HepG2 (cell line): ENCODE measurements around the gene CFAP97D1. TPM values are rescaled to one million over a fixed set of nuclear protein-coding genes. Genes with fewer than 3 reads are reported as not detected.

ENCODE experiments used
- ATF1 ChIP-seq: IDR thresholded peaks from 2 replicates; pipeline ENCODE4 v1.6.1; 2016; ENCODE audit warnings: mild to moderate bottlenecking, control low read depth
- BRCA1 ChIP-seq: sonication (generic); formaldehyde crosslinking; IDR thresholded peaks from 2 replicates; pipeline ENCODE4 v1.4.0; 2020; ENCODE audit warnings: missing genetic modification reagents
- DNMT3B ChIP-seq: conservative IDR thresholded peaks from 2 replicates; pipeline ENCODE4 v1.6.1; 2016; ENCODE audit warnings: missing biosample characterization, control low read depth
- ETV6 ChIP-seq: sonication (generic); formaldehyde crosslinking; conservative IDR thresholded peaks from 2 replicates; pipeline ENCODE4 v1.4.0; 2020; ENCODE audit warnings: missing genetic modification reagents
- HES4 ChIP-seq: sonication (generic); formaldehyde crosslinking; IDR thresholded peaks from 2 replicates; pipeline ENCODE4 v1.9.0; 2021; ENCODE audit warnings: mild to moderate bottlenecking, missing genetic modification reagents, borderline replicate concordance
- JUND ChIP-seq: sonication (generic); formaldehyde crosslinking; IDR thresholded peaks from 2 replicates; pipeline ENCODE4 v1.8.0; 2022; ENCODE audit warnings: mild to moderate bottlenecking, missing genetic modification reagents
- NAIF1 ChIP-seq: sonication (generic); formaldehyde crosslinking; IDR thresholded peaks from 2 replicates; pipeline ENCODE4 v1.5.0; 2020; ENCODE audit warnings: mild to moderate bottlenecking, missing genetic modification reagents, borderline replicate concordance
- NBN ChIP-seq: fragments of 450-650 bp; conservative IDR thresholded peaks from 2 replicates; pipeline ENCODE4 v1.6.1; 2017
- NCOA5 ChIP-seq: sonication (generic); formaldehyde crosslinking; IDR thresholded peaks from 2 replicates; pipeline ENCODE4 v1.4.0; 2020; ENCODE audit warnings: missing genetic modification reagents
- NCOR1 ChIP-seq: fragments of 200-600 bp; sonication (generic); IDR thresholded peaks from 2 replicates; pipeline ENCODE4 v1.7.0; 2017; ENCODE audit warnings: antibody characterized with exemption, low read length, borderline replicate concordance
- NONO ChIP-seq, 2 experiments: fragments of 450-650 bp in 1 of 2; sonication (generic) in 1 of 2; formaldehyde crosslinking in 1 of 2; IDR thresholded peaks in 1 of 2; conservative IDR thresholded peaks in 1 of 2; 2 replicates each; pipeline versions ENCODE4 v1.6.1 to v1.8.0; 2017 to 2022; ENCODE audit warnings: mild to moderate bottlenecking in 1 of 2, missing genetic modification reagents in 1 of 2, moderate library complexity in 1 of 2
- NPAS2 ChIP-seq: sonication (generic); formaldehyde crosslinking; IDR thresholded peaks from 2 replicates; pipeline ENCODE4 v1.8.0; 2022; ENCODE audit warnings: mild to moderate bottlenecking, missing genetic modification reagents, borderline replicate concordance
- PLRG1 ChIP-seq: fragments of 450-650 bp; conservative IDR thresholded peaks from 2 replicates; pipeline ENCODE4 v1.6.1; 2016
- RBFOX2 ChIP-seq: fragments of 200-400 bp; formaldehyde crosslinking; IDR thresholded peaks from 2 replicates; pipeline ENCODE4 v1.6.1; 2017; ENCODE audit warnings: low read depth, mild to moderate bottlenecking, low read length
- RFXAP ChIP-seq: sonication (generic); formaldehyde crosslinking; IDR thresholded peaks from 2 replicates; pipeline ENCODE4 v1.4.0; 2020; ENCODE audit warnings: missing genetic modification reagents, borderline replicate concordance
- STAT6 ChIP-seq: sonication (generic); formaldehyde crosslinking; IDR thresholded peaks from 2 replicates; pipeline ENCODE4 v1.4.0; 2020; ENCODE audit warnings: missing genetic modification reagents, mild to moderate bottlenecking, borderline replicate concordance
- SUZ12 ChIP-seq: fragments of 150-350 bp; IDR thresholded peaks from 2 replicates; pipeline ENCODE4 v1.6.1; 2014; ENCODE audit warnings: low read depth, low read length
- TP53 ChIP-seq: sonication (generic); formaldehyde crosslinking; conservative IDR thresholded peaks from 2 replicates; pipeline ENCODE4 v1.4.0; 2020; ENCODE audit warnings: missing genetic modification reagents
- U2AF1 ChIP-seq: fragments of 200-400 bp; formaldehyde crosslinking; optimal IDR thresholded peaks from 2 replicates; pipeline ENCODE3; 2017; ENCODE audit warnings: mild to moderate bottlenecking, low read depth, low read length
- XBP1 ChIP-seq: sonication (generic); formaldehyde crosslinking; IDR thresholded peaks from 2 replicates; pipeline ENCODE4 v1.5.0; 2020; ENCODE audit warnings: missing genetic modification reagents
- ZBTB20 ChIP-seq: sonication (generic); formaldehyde crosslinking; IDR thresholded peaks from 2 replicates; pipeline ENCODE4 v1.8.1; 2023; ENCODE audit warnings: missing genetic modification reagents, low read depth, mild to moderate bottlenecking, borderline replicate concordance
- ZBTB44 ChIP-seq: sonication (generic); formaldehyde crosslinking; IDR thresholded peaks from 2 replicates; pipeline ENCODE4 v1.4.0; 2020; ENCODE audit warnings: missing genetic modification reagents
- ZNF10 ChIP-seq: sonication (generic); formaldehyde crosslinking; IDR thresholded peaks from 2 replicates; pipeline ENCODE4 v1.4.0; 2020; ENCODE audit warnings: mild to moderate bottlenecking, low read depth, missing genetic modification reagents, borderline replicate concordance
- ZNF225 ChIP-seq: sonication (generic); formaldehyde crosslinking; IDR thresholded peaks from 2 replicates; pipeline ENCODE4 v1.4.0; 2020; ENCODE audit warnings: mild to moderate bottlenecking, missing genetic modification reagents
- ZNF34 ChIP-seq: sonication (generic); formaldehyde crosslinking; IDR thresholded peaks from 2 replicates; pipeline ENCODE4 v1.4.0; 2020; ENCODE audit warnings: mild to moderate bottlenecking, missing genetic modification reagents, borderline replicate concordance
- ZNF354B ChIP-seq: sonication (generic); formaldehyde crosslinking; IDR thresholded peaks from 2 replicates; pipeline ENCODE4 v1.8.0; 2022; ENCODE audit warnings: mild to moderate bottlenecking, missing genetic modification reagents
- ZNF552 ChIP-seq: sonication (generic); formaldehyde crosslinking; IDR thresholded peaks from 2 replicates; pipeline ENCODE4 v1.9.0; 2022; ENCODE audit warnings: missing genetic modification reagents, mild to moderate bottlenecking, borderline replicate concordance
- polyA plus RNA-seq, 8 experiments: library from polyadenylated mRNA; depleted of rRNA in 3 of 8; stranded (reverse) in 7 of 8; unstranded in 1 of 8; fragments of >200 nt; fragmentation: Illumina TruSeq in 4 of 8; extraction: Trizol in 4 of 8; gene quantifications; 2 replicates each; pipeline versions ENCODE4 v1.2.1 to v1.2.3, GENCODE V29; 2011 to 2016; ENCODE audit warnings: low read depth in 4 of 8, missing spikeins in 1 of 8, mixed read lengths in 1 of 8; ENCODE audit not compliant: insufficient read depth in 1 of 8
- total RNA-seq, 5 experiments: library from RNA; depleted of rRNA; stranded (reverse); fragments of >200 nt; fragmentation: Illumina TruSeq; extraction: Trizol; gene quantifications; 2 replicates each; pipeline ENCODE4 v1.2.3, GENCODE V29; 2016; ENCODE audit warnings: low read depth in 1 of 5
- TF ChIP-seq, protein P1 (sequence below): sonication (generic); formaldehyde crosslinking; IDR thresholded peaks from 2 replicates; pipeline ENCODE4 v1.4.0; 2020; ENCODE audit warnings: missing genetic modification reagents; ENCODE audit errors: not compliant biosample characterization

Gene CFAP97D1
- total and polyA plus RNA-seq, 2 of the 13 experiments (the other 11 are each of a cell fraction or from before 2014, with no cell fraction given): 0.02 TPM; not detected in 1

DNA sequence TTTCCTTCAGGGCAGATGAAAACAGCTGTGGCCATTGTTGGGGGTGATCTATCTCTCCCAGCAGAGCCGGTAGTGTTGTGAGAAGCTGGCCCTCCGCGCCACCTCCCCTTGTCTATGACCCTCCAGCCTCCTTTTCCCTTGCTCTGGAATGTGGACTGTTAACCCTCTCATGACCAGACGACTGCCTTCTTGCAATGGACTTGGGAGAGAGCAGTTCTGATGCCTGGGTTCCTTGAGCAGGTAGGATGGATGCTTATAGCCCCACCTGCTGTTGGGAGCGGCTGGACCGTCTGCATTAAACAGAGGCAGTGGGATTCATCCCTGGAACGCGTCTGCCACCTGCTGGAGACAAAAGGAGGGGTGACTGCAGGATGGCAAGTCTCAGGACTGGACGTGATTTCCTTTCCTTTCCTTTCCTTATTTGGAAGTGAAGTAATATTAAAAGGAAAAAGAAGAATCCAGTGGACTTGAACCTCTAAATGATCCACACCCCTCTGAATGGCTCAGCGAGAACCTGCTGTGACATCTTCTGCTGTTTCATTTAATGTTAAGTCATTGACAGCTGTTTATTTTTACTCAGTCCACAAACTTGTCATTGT lies 19.9 kb upstream of the CFAP97D1 start (continued):
- TF ChIP-seq ZNF34 (CRISPR knock-in tag) (no peak), STAT6 (CRISPR knock-in tag) (no peak), ZNF354B (CRISPR knock-in tag) (no peak), NPAS2 (CRISPR knock-in tag) (no peak), TP53 (CRISPR knock-in tag) (no peak), NCOA5 (CRISPR knock-in tag) (no peak), PLRG1 (no peak), ETV6 (0 out of 2 replicates have a peak, but pooled peaks have one; percentile 48), BRCA1 (CRISPR knock-in tag) (no peak), ATF1 (CRISPR knock-in tag) (no peak), RFXAP (CRISPR knock-in tag) (no peak), ZBTB44 (CRISPR knock-in tag) (no peak), JUND (no peak), NBN (no peak), RBFOX2 (no peak), DNMT3B (0 out of 2 replicates have a peak, but pooled peaks have one; percentile 85), NAIF1 (CRISPR knock-in tag) (no peak), ZBTB20 (CRISPR knock-in tag) (peak; percentile 52; the same call in 1 of the 2 replicates), U2AF1 (no peak), SUZ12 (no peak), ZNF225 (CRISPR knock-in tag) (no peak), HES4 (CRISPR knock-in tag) (no peak), XBP1 (no peak), ZNF10 (CRISPR knock-in tag) (no peak), NONO (IDR thresholded peaks at IDR 0.05) (no peak), NONO (CRISPR knock-in tag; conservative IDR thresholded peaks at IDR 0.05) (no peak; the same call in 1 of the 2 replicates), NCOR1 (no peak), ZNF552 (CRISPR knock-in tag) (no peak)
- TF ChIP-seq, protein P1, sequence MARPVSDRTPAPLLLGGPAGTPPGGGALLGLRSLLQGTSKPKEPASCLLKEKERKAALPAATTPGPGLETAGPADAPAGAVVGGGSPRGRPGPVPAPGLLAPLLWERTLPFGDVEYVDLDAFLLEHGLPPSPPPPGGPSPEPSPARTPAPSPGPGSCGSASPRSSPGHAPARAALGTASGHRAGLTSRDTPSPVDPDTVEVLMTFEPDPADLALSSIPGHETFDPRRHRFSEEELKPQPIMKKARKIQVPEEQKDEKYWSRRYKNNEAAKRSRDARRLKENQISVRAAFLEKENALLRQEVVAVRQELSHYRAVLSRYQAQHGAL (CRISPR knock-in tag): no peak
